ENCODE results near the gene MDM2. TPM values are rescaled to one million over a fixed set of nuclear protein-coding genes. Genes with fewer than 3 reads are reported as not detected.

Gene MDM2
- total and polyA plus RNA-seq, 2 of the 13 experiments (the other 11 are each of a cell fraction or from before 2014, with no cell fraction given), result 29.3 to 314 TPM

GRCh38 chr12:68891141-68891540 lies 83.2 kb downstream of the MDM2 start:
- DNase-seq (ENCODE audit: low spot score) (no peak), ATAC-seq (no peak), FAIRE-seq (no peak)
- Histone ChIP-seq H3K79me2 (ENCODE audit: insufficient read depth, low read length) (no peaks in the 10 kb centered on the region), H3K4me1 (ENCODE audit: insufficient read depth, low read length) (peaks cover 11% of the 10 kb centered on the region), H3K4me2 (ENCODE audit: low read depth, low read length) (no peak overlapping the region), H3K27me3 (ENCODE audit: control insufficient read depth in 1 of 2, insufficient read depth in 2 of 2, low read length in 2 of 2) (no peaks in the 10 kb centered on the region), H3K9ac (ENCODE audit: insufficient read depth, low read depth, low read length) (no peak overlapping the region), H3K4me3 (replicated peaks in 1 of 3; ENCODE audit: insufficient read depth in 1 of 3, low read depth in 2 of 3, low read length in 3 of 3) (no peak overlapping the region), H4K20me1 (ENCODE audit: insufficient read depth, low read length) (no peaks in the 10 kb centered on the region), H2AFZ (ENCODE audit: low read length) (no peak overlapping the region), H3K9me3 (ENCODE audit: low read length) (no peaks in the 10 kb centered on the region), H3K36me3 (replicated peaks in 1 of 2; ENCODE audit: control insufficient read depth in 1 of 2, insufficient read depth in 2 of 2, low read length in 2 of 2) (no peaks in the 10 kb centered on the region), H3K27ac (ENCODE audit: extremely low read length, insufficient read depth, low read length) (no peak overlapping the region)
- TF ChIP-seq ZNF33A (CRISPR knock-in tag; IDR thresholded peaks at IDR 0.05; ENCODE audit: borderline replicate concordance), result no peak
- no peak for TF ChIP-seq ZFY (CRISPR knock-in tag; IDR thresholded peaks at IDR 0.05)
- TF ChIP-seq ZNF512B (CRISPR knock-in tag; IDR thresholded peaks at IDR 0.05; ENCODE audit: borderline replicate concordance), result no peak
- no peak for TF ChIP-seq JUND (CRISPR knock-in tag; IDR thresholded peaks at IDR 0.05)
- TF ChIP-seq ZNF792 (CRISPR knock-in tag; IDR thresholded peaks at IDR 0.05), result no peak
- no peak for TF ChIP-seq RFXANK (CRISPR knock-in tag; IDR thresholded peaks at IDR 0.05)
- no peak for TF ChIP-seq ZNF33B (CRISPR knock-in tag; IDR thresholded peaks at IDR 0.05)
- TF ChIP-seq ZKSCAN1 (IDR thresholded peaks at IDR 0.05; ENCODE audit: low read length), result no peak
- no peak for TF ChIP-seq ZNF281 (CRISPR knock-in tag; IDR thresholded peaks at IDR 0.05; ENCODE audit: borderline replicate concordance)
- TF ChIP-seq ETV5 (CRISPR knock-in tag; IDR thresholded peaks at IDR 0.05; ENCODE audit: borderline replicate concordance), result no peak
- no peak for TF ChIP-seq CREM (IDR thresholded peaks at IDR 0.05)
- no peak for TF ChIP-seq CREM (CRISPR knock-in tag; IDR thresholded peaks at IDR 0.05)
- no peak for TF ChIP-seq ZSCAN12 (CRISPR knock-in tag; IDR thresholded peaks at IDR 0.05)
- TF ChIP-seq KDM6A (CRISPR knock-in tag; IDR thresholded peaks at IDR 0.05; ENCODE audit: low read depth), result no peak
- ChIA-PET POLR2A (no interaction called here), CTCF (ENCODE audit: low intra/inter-chr PET ratio, low total read pairs) (no interaction called here)
- in situ Hi-C loops (cut with HindIII; ENCODE audit: extremely low pct_ligation_motif_present, low pct_unique_long_range_greater_than_20kb) (no loop called here), intact Hi-C loops (cut with micrococcal nuclease; ENCODE audit: unreplicated experiment) (no loop called here)
- 29% methylated on average over 6 of the region's 6 CpGs for WGBS (ENCODE audit: low lambda C conversion rate)
- BruUV-seq (replicated peaks), result no TSS peak

Data from HepG2 (cell line).